Measurements from ENCODE around the gene EDN1.

The EDN1 gene

DNA sequence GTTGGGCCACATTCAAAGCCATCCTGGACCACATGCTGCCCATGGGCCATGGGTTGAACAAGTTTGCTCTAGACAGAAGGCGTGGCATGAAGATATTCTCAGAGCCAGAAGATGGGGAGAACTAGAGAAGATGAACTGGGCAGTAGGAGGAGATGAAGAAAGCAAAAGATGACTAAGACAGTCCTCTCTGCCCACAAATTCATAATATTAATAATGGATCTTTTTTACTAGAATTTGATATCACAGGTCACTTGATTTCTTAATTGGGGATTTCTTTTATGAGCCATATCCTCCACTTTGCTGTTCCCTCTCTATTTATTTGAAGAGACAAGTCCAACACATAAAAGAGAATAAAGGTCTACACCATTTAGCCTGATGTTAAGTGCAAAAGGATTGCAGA is 25.5 kb upstream of the EDN1 start:
- Histone ChIP-seq H3K79me2 (ENCODE audit: insufficient read depth, low read length) (no peaks in the 10 kb centered on the region), H3K4me2 (ENCODE audit: insufficient read depth, low read length) (no peak overlapping the region), H4K20me1 (ENCODE audit: insufficient read depth, low read length) (no peaks in the 10 kb centered on the region), H3K4me3 (ENCODE audit: low read depth in 1 of 2, low read length in 2 of 2) (no peak overlapping the region), H3K36me3 (ENCODE audit: insufficient read depth, low read length) (no peaks in the 10 kb centered on the region), H3K27ac (ENCODE audit: low read length) (no peak overlapping the region), H2AFZ (ENCODE audit: low read depth, low read length) (no peak overlapping the region), H3K9me3 (ENCODE audit: insufficient read depth, low read length, severe bottlenecking) (no peaks in the 10 kb centered on the region), H3K9ac (ENCODE audit: low read depth, low read length) (no peak overlapping the region), H3K4me1 (ENCODE audit: insufficient read depth, low read length) (no peaks in the 10 kb centered on the region), H3K27me3 (ENCODE audit: insufficient read depth, low read length, poor library complexity) (no peaks in the 10 kb centered on the region)
- no peak for DNase-seq
- no peak for ATAC-seq (ENCODE audit: insufficient read depth, low read depth)
- TF ChIP-seq EZH2 (IDR thresholded peaks at IDR 0.05; ENCODE audit: borderline replicate concordance, low read depth, low read length, severe bottlenecking) (no peak), CTCF (IDR thresholded peaks at IDR 0.05; ENCODE audit: borderline replicate concordance, extremely low read depth, low read length, poor library complexity, severe bottlenecking) (no peak)

GRCh38 chr6:12265296-12265695 is 24.9 kb upstream of the EDN1 start:
- TF ChIP-seq EZH2 (IDR thresholded peaks at IDR 0.05; ENCODE audit: borderline replicate concordance, low read depth, low read length, severe bottlenecking), result no peak
- no peak overlapping the region for H2AFZ ChIP-seq (ENCODE audit: low read depth, low read length)
- no peaks in the 10 kb centered on the region for H3K79me2 ChIP-seq (ENCODE audit: insufficient read depth, low read length)
- H3K4me3 ChIP-seq (ENCODE audit: low read depth in 1 of 2, low read length in 2 of 2), result no peak overlapping the region
- H3K9ac ChIP-seq (ENCODE audit: low read depth, low read length), result no peak overlapping the region
- H3K4me2 ChIP-seq (ENCODE audit: insufficient read depth, low read length), result no peak overlapping the region
- H3K27me3 ChIP-seq (ENCODE audit: insufficient read depth, low read length, poor library complexity), result no peaks in the 10 kb centered on the region
- H3K9me3 ChIP-seq (ENCODE audit: insufficient read depth, low read length, severe bottlenecking), result no peaks in the 10 kb centered on the region
- H3K36me3 ChIP-seq (ENCODE audit: insufficient read depth, low read length), result no peaks in the 10 kb centered on the region
- H3K27ac ChIP-seq (ENCODE audit: low read length), result no peak overlapping the region
- no peaks in the 10 kb centered on the region for H3K4me1 ChIP-seq (ENCODE audit: insufficient read depth, low read length)
- ATAC-seq (ENCODE audit: insufficient read depth, low read depth), result no peak
- no peak for DNase-seq
- H4K20me1 ChIP-seq (ENCODE audit: insufficient read depth, low read length), result no peaks in the 10 kb centered on the region

DNA sequence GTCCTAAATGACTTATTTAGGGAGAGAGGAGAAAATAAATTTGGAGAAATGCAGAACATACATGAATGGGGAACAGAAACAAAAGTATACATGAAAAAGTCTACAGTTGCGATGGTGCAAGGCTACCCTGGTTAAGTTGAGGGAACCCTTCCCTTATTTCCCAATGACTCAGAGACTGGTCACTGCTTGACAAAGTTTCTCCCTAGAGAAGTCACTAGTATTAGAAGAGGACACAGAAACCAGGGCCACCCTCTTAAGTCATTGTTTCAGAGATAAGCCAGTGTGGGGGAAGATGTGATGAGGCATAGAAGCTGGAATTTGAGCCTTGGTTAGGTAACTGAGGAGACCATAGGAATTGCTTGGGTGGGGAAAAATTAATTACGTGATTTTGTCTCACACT is 24.4 kb upstream of the EDN1 start:
- no peaks in the 10 kb centered on the region for H3K36me3 ChIP-seq (ENCODE audit: insufficient read depth, low read length)
- TF ChIP-seq CTCF (IDR thresholded peaks at IDR 0.05; ENCODE audit: borderline replicate concordance, extremely low read depth, low read length, poor library complexity, severe bottlenecking), result no peak
- TF ChIP-seq EZH2 (IDR thresholded peaks at IDR 0.05; ENCODE audit: borderline replicate concordance, low read depth, low read length, severe bottlenecking), result no peak
- H2AFZ ChIP-seq (ENCODE audit: low read depth, low read length), result no peak overlapping the region
- H3K4me2 ChIP-seq (ENCODE audit: insufficient read depth, low read length), result no peak overlapping the region
- no peaks in the 10 kb centered on the region for H3K79me2 ChIP-seq (ENCODE audit: insufficient read depth, low read length)
- H3K9ac ChIP-seq (ENCODE audit: low read depth, low read length), result no peak overlapping the region
- H3K9me3 ChIP-seq (ENCODE audit: insufficient read depth, low read length, severe bottlenecking), result peaks cover under 1% of the 10 kb centered on the region
- H3K27me3 ChIP-seq (ENCODE audit: insufficient read depth, low read length, poor library complexity), result no peaks in the 10 kb centered on the region
- no peaks in the 10 kb centered on the region for H3K4me1 ChIP-seq (ENCODE audit: insufficient read depth, low read length)
- H3K4me3 ChIP-seq (ENCODE audit: low read depth in 1 of 2, low read length in 2 of 2), result no peak overlapping the region
- no peak for DNase-seq
- H4K20me1 ChIP-seq (ENCODE audit: insufficient read depth, low read length), result no peaks in the 10 kb centered on the region
- H3K27ac ChIP-seq (ENCODE audit: low read length), result no peak overlapping the region
- no peak for ATAC-seq (ENCODE audit: insufficient read depth, low read depth)

DNA sequence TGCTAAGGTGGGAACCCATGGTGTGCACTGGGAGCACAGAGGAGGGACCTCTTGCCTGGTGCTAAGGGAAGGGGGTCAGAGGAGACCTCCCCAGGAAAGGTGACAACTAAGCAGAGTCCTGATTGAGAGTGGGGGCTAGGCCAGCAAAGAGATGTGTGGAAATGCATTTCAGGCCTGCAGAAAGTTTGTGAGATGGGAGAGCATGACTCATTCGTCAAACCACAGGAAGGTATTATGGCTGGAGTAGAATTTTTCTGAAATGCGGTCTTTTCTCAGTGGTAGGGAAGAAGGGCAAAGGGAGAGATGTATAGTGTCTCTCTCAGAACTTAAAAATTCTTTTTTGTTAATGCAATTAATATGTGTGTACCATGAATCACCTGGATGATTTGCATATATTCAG is 23.6 kb upstream of the EDN1 start:
- Histone ChIP-seq H2AFZ (ENCODE audit: low read depth, low read length) (no peak overlapping the region), H3K4me2 (ENCODE audit: insufficient read depth, low read length) (no peak overlapping the region), H3K79me2 (ENCODE audit: insufficient read depth, low read length) (no peaks in the 10 kb centered on the region), H3K4me3 (ENCODE audit: low read depth in 1 of 2, low read length in 2 of 2) (no peak overlapping the region), H4K20me1 (ENCODE audit: insufficient read depth, low read length) (no peaks in the 10 kb centered on the region), H3K36me3 (ENCODE audit: insufficient read depth, low read length) (no peaks in the 10 kb centered on the region), H3K9ac (ENCODE audit: low read depth, low read length) (no peak overlapping the region), H3K27ac (ENCODE audit: low read length) (no peak overlapping the region), H3K27me3 (ENCODE audit: insufficient read depth, low read length, poor library complexity) (no peaks in the 10 kb centered on the region), H3K4me1 (ENCODE audit: insufficient read depth, low read length) (no peaks in the 10 kb centered on the region), H3K9me3 (ENCODE audit: insufficient read depth, low read length, severe bottlenecking) (peaks cover 7% of the 10 kb centered on the region)
- TF ChIP-seq CTCF (IDR thresholded peaks at IDR 0.05; ENCODE audit: borderline replicate concordance, extremely low read depth, low read length, poor library complexity, severe bottlenecking), result no peak
- TF ChIP-seq EZH2 (IDR thresholded peaks at IDR 0.05; ENCODE audit: borderline replicate concordance, low read depth, low read length, severe bottlenecking), result no peak
- ATAC-seq (ENCODE audit: insufficient read depth, low read depth) (no peak), DNase-seq (no peak)

All from DND-41 (cell line).